IMR-90 (cell line): ENCODE data around the gene MRPL50. TPM values are rescaled to one million over a fixed set of nuclear protein-coding genes. Genes with fewer than 3 reads are reported as not detected.

Experiments used
- ATAC-seq: fragments of 200-7000 bp; cut with Tn5 transposase; 2 replicates; pipeline ENCODE4 v1.9.1; 2020; ENCODE audit warnings: low read depth, mild to moderate bottlenecking, moderate library complexity
- BruUV-seq: library from RNA; stranded (reverse); fragments of 400-500 nt; replicated peaks from 2 replicates; lab custom pipeline; 2021; lab: Mats Ljungman, UMichigan
- CTCF ChIA-PET: fragments of 300-600 bp; formaldehyde crosslinking; extraction: SDS; loops from one replicate; lab custom pipeline; 2021; ENCODE audit warnings: antibody characterized with exemption; lab: Yijun Ruan, JAX
- POLR2A ChIA-PET: fragments of 300-600 bp; sonication (Branson Sonifier 250); formaldehyde crosslinking; loops from one replicate; lab custom pipeline; 2022; ENCODE audit warnings: antibody characterized with exemption; ENCODE audit not compliant: unreplicated experiment; lab: Charles Lee
- DNase-seq: peaks from one replicate; pipeline ENCODE4 v3.0.0; 2013
- H2AFZ ChIP-seq: replicated peaks from 2 replicates; pipeline ENCODE3; 2013; ENCODE audit warnings: low read length, mild to moderate bottlenecking; ENCODE audit not compliant: poor library complexity
- H2AK5ac ChIP-seq: 2 replicates; pipeline ENCODE4 v1.6.1; 2013; ENCODE audit warnings: low read depth, low read length, inconsistent platforms
- H2AK9ac ChIP-seq: replicated peaks from 2 replicates; pipeline ENCODE3; 2013; ENCODE audit warnings: mild to moderate bottlenecking, low read depth, low read length, moderate library complexity; ENCODE audit not compliant: poor library complexity
- H2BK120ac ChIP-seq: 2 replicates; pipeline ENCODE4 v1.6.1; 2013; ENCODE audit warnings: low read depth, low read length, inconsistent platforms
- H2BK15ac ChIP-seq: 3 replicates; pipeline ENCODE4 v1.6.1; 2013; ENCODE audit warnings: low read depth, low read length, inconsistent platforms
- H2BK20ac ChIP-seq: 2 replicates; pipeline ENCODE4 v1.6.1; 2013; ENCODE audit warnings: low read depth, mild to moderate bottlenecking, inconsistent platforms, low read length, moderate library complexity
- H2BK5ac ChIP-seq: 2 replicates; pipeline ENCODE4 v1.6.1; 2013; ENCODE audit warnings: mild to moderate bottlenecking, low read depth, low read length, inconsistent platforms; ENCODE audit not compliant: poor library complexity, severe bottlenecking
- H3K14ac ChIP-seq: replicated peaks from 2 replicates; pipeline ENCODE4 v1.6.1; 2013; ENCODE audit warnings: low read depth, low read length, inconsistent platforms
- H3K18ac ChIP-seq: 2 replicates; pipeline ENCODE4 v1.6.1; 2013; ENCODE audit warnings: low read depth, low read length, control low read depth
- H3K23ac ChIP-seq: 2 replicates; pipeline ENCODE4 v1.6.1; 2013; ENCODE audit warnings: low read depth, low read length, inconsistent platforms
- H3K27ac ChIP-seq: 2 replicates; pipeline ENCODE4 v1.5.1; 2013; ENCODE audit warnings: mild to moderate bottlenecking, control low read depth, low read length; ENCODE audit not compliant: insufficient read depth
- H3K27me3 ChIP-seq: 2 replicates; pipeline ENCODE4 v1.6.1; 2013; ENCODE audit warnings: low read length; ENCODE audit not compliant: control insufficient read depth, insufficient read depth
- H3K36me3 ChIP-seq: 2 replicates; pipeline ENCODE4 v1.6.1; 2013; ENCODE audit warnings: low read length, mixed read lengths; ENCODE audit not compliant: control insufficient read depth, insufficient read depth
- H3K4ac ChIP-seq: 2 replicates; pipeline ENCODE4 v1.6.1; 2013; ENCODE audit warnings: low read depth, low read length, inconsistent platforms
- H3K4me1 ChIP-seq: 2 replicates; pipeline ENCODE4 v1.6.1; 2013; ENCODE audit warnings: low read length, mixed read lengths; ENCODE audit not compliant: control insufficient read depth, insufficient read depth
- H3K4me2 ChIP-seq: 2 replicates; pipeline ENCODE4 v1.6.1; 2013; ENCODE audit warnings: low read depth, mild to moderate bottlenecking, control low read depth, low read length, moderate library complexity
- H3K4me3 ChIP-seq: 2 replicates; pipeline ENCODE4 v1.5.1; 2013; ENCODE audit warnings: low read depth, mild to moderate bottlenecking, control low read depth, low read length, moderate library complexity; ENCODE audit not compliant: insufficient read depth
- H3K56ac ChIP-seq: 2 replicates; pipeline ENCODE4 v1.6.1; 2013; ENCODE audit warnings: low read length, inconsistent platforms; ENCODE audit not compliant: insufficient read depth; ENCODE audit errors: extremely low read depth
- H3K79me1 ChIP-seq, 2 experiments: 2 replicates each; pipeline ENCODE4 v1.6.1; 2013; ENCODE audit warnings: low read length in 2 of 2, inconsistent platforms in 1 of 2, low read depth in 1 of 2
- H3K9ac ChIP-seq: 2 replicates; pipeline ENCODE4 v1.6.1; 2013; ENCODE audit warnings: low read depth, low read length, control low read depth
- H3K9me1 ChIP-seq: 2 replicates; pipeline ENCODE4 v1.6.1; 2013; ENCODE audit warnings: low read length, inconsistent platforms; ENCODE audit not compliant: insufficient read depth
- H3K9me3 ChIP-seq: 2 replicates; pipeline ENCODE4 v1.6.1; 2013; ENCODE audit warnings: low read length; ENCODE audit not compliant: control insufficient read depth, insufficient read depth
- H4K20me1 ChIP-seq: 2 replicates; pipeline ENCODE4 v1.6.1; 2013; ENCODE audit warnings: low read length, inconsistent platforms; ENCODE audit not compliant: insufficient read depth
- H4K5ac ChIP-seq: 2 replicates; pipeline ENCODE4 v1.6.1; 2013; ENCODE audit warnings: mild to moderate bottlenecking, low read depth, low read length, control low read depth
- H4K8ac ChIP-seq, 2 experiments: 2 replicates each; pipeline ENCODE4 v1.6.1; 2013; ENCODE audit warnings: low read depth in 2 of 2, low read length in 2 of 2, control low read depth in 1 of 2, inconsistent platforms in 1 of 2
- H4K91ac ChIP-seq: 2 replicates; pipeline ENCODE4 v1.6.1; 2013; ENCODE audit warnings: low read depth, low read length, inconsistent platforms; ENCODE audit not compliant: insufficient read depth
- BHLHE40 ChIP-seq: fragments of 150-350 bp; IDR thresholded peaks from 2 replicates; pipeline ENCODE4 v1.6.1; 2016; ENCODE audit warnings: mild to moderate bottlenecking, low read depth, low read length
- CEBPB ChIP-seq: IDR thresholded peaks from 2 replicates; pipeline ENCODE4 v1.6.1; 2012; ENCODE audit warnings: low read depth, low read length, improper control_type of control experiment
- CHD1 ChIP-seq: IDR thresholded peaks from 2 replicates; pipeline ENCODE4 v1.6.1; 2012; ENCODE audit warnings: low read depth, low read length, improper control_type of control experiment
- FOS ChIP-seq: fragments of 150-350 bp; IDR thresholded peaks from 2 replicates; pipeline ENCODE4 v1.6.1; 2016; ENCODE audit warnings: low read depth, low read length
- MAFK ChIP-seq: IDR thresholded peaks from 2 replicates; pipeline ENCODE4 v1.6.1; 2012; ENCODE audit warnings: low read depth, low read length, improper control_type of control experiment
- MAZ ChIP-seq: IDR thresholded peaks from 2 replicates; pipeline ENCODE4 v1.6.1; 2012; ENCODE audit warnings: low read depth, mild to moderate bottlenecking, low read length, improper control_type of control experiment, moderate library complexity, borderline replicate concordance
- MXI1 ChIP-seq: IDR thresholded peaks from 2 replicates; pipeline ENCODE4 v1.6.1; 2012; ENCODE audit warnings: low read depth, mild to moderate bottlenecking, low read length, moderate library complexity, borderline replicate concordance
- NFE2L2 ChIP-seq: fragments of 150-350 bp; IDR thresholded peaks from 2 replicates; pipeline ENCODE4 v1.6.1; 2016; ENCODE audit warnings: low read depth, mild to moderate bottlenecking, low read length
- POLR2A ChIP-seq: IDR thresholded peaks from 2 replicates; pipeline ENCODE4 v1.6.1; 2012; ENCODE audit warnings: mild to moderate bottlenecking, low read depth, low read length
- RAD21 ChIP-seq: IDR thresholded peaks from 2 replicates; pipeline ENCODE4 v1.6.1; 2012; ENCODE audit warnings: low read length, improper control_type of control experiment
- RCOR1 ChIP-seq: IDR thresholded peaks from 2 replicates; pipeline ENCODE4 v1.6.1; 2012; ENCODE audit warnings: mild to moderate bottlenecking, low read length, improper control_type of control experiment; ENCODE audit not compliant: insufficient replicate concordance
- RFX5 ChIP-seq: IDR thresholded peaks from 2 replicates; pipeline ENCODE4 v1.8.0; 2012; ENCODE audit warnings: low read depth, mild to moderate bottlenecking, low read length, moderate library complexity
- SMC3 ChIP-seq: fragments of 150-350 bp; IDR thresholded peaks from 2 replicates; pipeline ENCODE4 v1.6.1; 2016; ENCODE audit warnings: low read depth, mild to moderate bottlenecking, antibody characterized with exemption, low read length, moderate library complexity
- WGBS, 2 experiments: methylation state at CpG; one replicate each; pipeline versions ENCODE4 v1.1.5 to v1.1.7; 2013; ENCODE audit warnings: missing lambda C conversion rate in 2 of 2; ENCODE audit not compliant: insufficient read length in 1 of 2; ENCODE audit errors: extremely low coverage in 2 of 2; 5-methylcytosine and 5-hydroxymethylcytosine counted together
- dilution Hi-C: fragments of 300-500 bp; cut with HindIII; formaldehyde crosslinking; loops from one replicate; pipeline ENCODE4 v1.14.3; 2018; ENCODE audit warnings: low sequenced_read_pairs; ENCODE audit not compliant: unreplicated experiment
- in situ Hi-C: fragments of 300-500 bp; cut with MboI; formaldehyde crosslinking; loops from 3 replicates; pipeline ENCODE4 v1.14.3; 2019; ENCODE audit warnings: low sequenced_read_pairs, inconsistent platforms, mixed read lengths
- intact Hi-C: fragments of 100-400 bp; cut with micrococcal nuclease; formaldehyde crosslinking; loops from 2 replicates; pipeline ENCODE4 v1.10.0; 2022
- polyA plus RNA-seq, 3 experiments: library from polyadenylated mRNA; depleted of rRNA; stranded (reverse); fragments of >200 nt; gene quantifications; 2 replicates each; pipeline ENCODE4 v1.2.3, GENCODE V29; 2012; ENCODE audit warnings: low replicate concordance in 1 of 3
- total RNA-seq: library from RNA; depleted of rRNA; stranded (reverse); fragments of >200 nt; gene quantifications from 2 replicates; pipeline ENCODE4 v1.2.3, GENCODE V29; 2012
- TF ChIP-seq, protein P1 (sequence below): fragments of 150-350 bp; IDR thresholded peaks from 2 replicates; pipeline ENCODE4 v1.6.1; 2016; ENCODE audit warnings: low read depth, mild to moderate bottlenecking, low read length, moderate library complexity, borderline replicate concordance
- TF ChIP-seq, protein P2 (sequence below): conservative IDR thresholded peaks from 2 replicates; pipeline ENCODE4 v1.5.1; 2012; ENCODE audit warnings: mild to moderate bottlenecking, low read depth, low read length, improper control_type of control experiment
- TF ChIP-seq, protein P3 (sequence below): fragments of 150-350 bp; IDR thresholded peaks from 2 replicates; pipeline ENCODE4 v1.6.1; 2017; ENCODE audit warnings: mild to moderate bottlenecking, antibody characterized with exemption, low read length, low read depth

MRPL50 gene
- total and polyA plus RNA-seq, 2 of the 4 experiments (the other 2 are of a cell fraction) = 7.5 to 8.6 TPM

DNA sequence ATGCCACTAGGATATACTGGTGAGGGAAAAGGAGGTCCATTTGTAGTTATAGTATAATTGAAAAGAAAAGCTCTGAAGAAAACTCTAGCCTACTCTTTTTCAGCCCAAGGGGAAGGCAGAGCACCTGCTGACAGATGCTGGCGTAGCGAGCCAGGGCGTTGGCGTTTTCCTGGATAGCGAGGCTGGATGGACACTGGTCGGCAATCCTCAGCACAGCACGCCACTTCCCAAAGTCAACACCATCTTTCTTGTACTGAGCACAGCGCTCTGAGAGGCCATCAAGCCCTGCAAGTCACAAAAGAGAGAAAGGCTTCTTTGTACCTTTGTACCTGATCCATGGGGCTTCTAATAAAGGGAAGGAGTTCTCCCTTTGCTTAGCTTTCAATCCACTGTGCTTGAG, 28.9 kb upstream of the MRPL50 start:
- H2BK120ac ChIP-seq = no peak overlapping the region
- no peaks in the 10 kb centered on the region for H4K20me1 ChIP-seq
- H3K9ac ChIP-seq = no peak overlapping the region
- no peak overlapping the region for H2BK20ac ChIP-seq
- H3K9me1 ChIP-seq = no peaks in the 10 kb centered on the region
- no peak overlapping the region for H3K18ac ChIP-seq
- POLR2A ChIA-PET = no interaction called here
- no CpG with 5 or more reads among the region's 8 CpGs for WGBS, 2 experiments
- no peak overlapping the region for H4K5ac ChIP-seq
- dilution Hi-C loops = no loop called here
- H2BK5ac ChIP-seq = no peak overlapping the region
- H3K4me1 ChIP-seq = no peaks in the 10 kb centered on the region
- no peaks in the 10 kb centered on the region; the same call in 1 of the 2 replicates for H3K27me3 ChIP-seq
- no peaks in the 10 kb centered on the region for H3K36me3 ChIP-seq
- no TSS peak for BruUV-seq
- CTCF ChIA-PET = interaction anchor here (0.9 kb wide), 1 partner anchor 60 kb away, joined by 3 read pairs; no protein-coding TSS in a partner anchor
- H2BK15ac ChIP-seq = no peak overlapping the region
- no peaks in the 10 kb centered on the region for H3K79me1 ChIP-seq
- no peak overlapping the region for H4K91ac ChIP-seq
- H3K14ac ChIP-seq = no peak overlapping the region
- in situ Hi-C loops = no loop called here
- H3K23ac ChIP-seq = no peak overlapping the region
- TF ChIP-seq, protein P1, sequence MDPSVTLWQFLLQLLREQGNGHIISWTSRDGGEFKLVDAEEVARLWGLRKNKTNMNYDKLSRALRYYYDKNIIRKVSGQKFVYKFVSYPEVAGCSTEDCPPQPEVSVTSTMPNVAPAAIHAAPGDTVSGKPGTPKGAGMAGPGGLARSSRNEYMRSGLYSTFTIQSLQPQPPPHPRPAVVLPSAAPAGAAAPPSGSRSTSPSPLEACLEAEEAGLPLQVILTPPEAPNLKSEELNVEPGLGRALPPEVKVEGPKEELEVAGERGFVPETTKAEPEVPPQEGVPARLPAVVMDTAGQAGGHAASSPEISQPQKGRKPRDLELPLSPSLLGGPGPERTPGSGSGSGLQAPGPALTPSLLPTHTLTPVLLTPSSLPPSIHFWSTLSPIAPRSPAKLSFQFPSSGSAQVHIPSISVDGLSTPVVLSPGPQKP = no peak
- TF ChIP-seq MAFK (no peak), FOS (no peak), CHD1 (no peak), RAD21 (no peak), MXI1 (no peak), BHLHE40 (no peak), NFE2L2 (no peak), RFX5 (no peak), MAZ (no peak), SMC3 (no peak), POLR2A (no peak), CEBPB (no peak), RCOR1 (no peak)
- TF ChIP-seq, protein P2, sequence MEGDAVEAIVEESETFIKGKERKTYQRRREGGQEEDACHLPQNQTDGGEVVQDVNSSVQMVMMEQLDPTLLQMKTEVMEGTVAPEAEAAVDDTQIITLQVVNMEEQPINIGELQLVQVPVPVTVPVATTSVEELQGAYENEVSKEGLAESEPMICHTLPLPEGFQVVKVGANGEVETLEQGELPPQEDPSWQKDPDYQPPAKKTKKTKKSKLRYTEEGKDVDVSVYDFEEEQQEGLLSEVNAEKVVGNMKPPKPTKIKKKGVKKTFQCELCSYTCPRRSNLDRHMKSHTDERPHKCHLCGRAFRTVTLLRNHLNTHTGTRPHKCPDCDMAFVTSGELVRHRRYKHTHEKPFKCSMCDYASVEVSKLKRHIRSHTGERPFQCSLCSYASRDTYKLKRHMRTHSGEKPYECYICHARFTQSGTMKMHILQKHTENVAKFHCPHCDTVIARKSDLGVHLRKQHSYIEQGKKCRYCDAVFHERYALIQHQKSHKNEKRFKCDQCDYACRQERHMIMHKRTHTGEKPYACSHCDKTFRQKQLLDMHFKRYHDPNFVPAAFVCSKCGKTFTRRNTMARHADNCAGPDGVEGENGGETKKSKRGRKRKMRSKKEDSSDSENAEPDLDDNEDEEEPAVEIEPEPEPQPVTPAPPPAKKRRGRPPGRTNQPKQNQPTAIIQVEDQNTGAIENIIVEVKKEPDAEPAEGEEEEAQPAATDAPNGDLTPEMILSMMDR = no peak
- TF ChIP-seq, protein P3, sequence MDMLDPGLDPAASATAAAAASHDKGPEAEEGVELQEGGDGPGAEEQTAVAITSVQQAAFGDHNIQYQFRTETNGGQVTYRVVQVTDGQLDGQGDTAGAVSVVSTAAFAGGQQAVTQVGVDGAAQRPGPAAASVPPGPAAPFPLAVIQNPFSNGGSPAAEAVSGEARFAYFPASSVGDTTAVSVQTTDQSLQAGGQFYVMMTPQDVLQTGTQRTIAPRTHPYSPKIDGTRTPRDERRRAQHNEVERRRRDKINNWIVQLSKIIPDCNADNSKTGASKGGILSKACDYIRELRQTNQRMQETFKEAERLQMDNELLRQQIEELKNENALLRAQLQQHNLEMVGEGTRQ = no peak
- no peak overlapping the region for H3K56ac ChIP-seq
- H3K27ac ChIP-seq = no peak overlapping the region
- ATAC-seq = no peak
- no peak overlapping the region for H3K4me3 ChIP-seq
- H4K8ac ChIP-seq = no peak overlapping the region
- H2AK9ac ChIP-seq = no peak overlapping the region
- H3K4me2 ChIP-seq = no peak overlapping the region
- no peaks in the 10 kb centered on the region for H3K9me3 ChIP-seq
- no peak overlapping the region for H2AK5ac ChIP-seq
- intact Hi-C loops = no loop called here
- no peak overlapping the region for H3K4ac ChIP-seq
- no peak overlapping the region for H2AFZ ChIP-seq
- no peak for DNase-seq
